PC-9 (cell line): Measurements from ENCODE around the gene CSGALNACT2. TPM values are rescaled to one million over a fixed set of nuclear protein-coding genes. Genes with fewer than 3 reads are reported as not detected.

Experiments used
- BruUV-seq: library from RNA; stranded (reverse); fragments of 400-500 nt; replicated peaks from 2 replicates; lab custom pipeline; 2021; lab: Mats Ljungman, UMichigan
- CTCF ChIA-PET: fragments of 300-600 bp; sonication (Branson Sonifier 250); formaldehyde crosslinking; loops from one replicate; lab custom pipeline; 2022; ENCODE audit warnings: antibody characterized with exemption; lab: Charles Lee
- POLR2A ChIA-PET: fragments of 300-600 bp; sonication (Branson Sonifier 250); formaldehyde crosslinking; loops from one replicate; lab custom pipeline; 2022; ENCODE audit warnings: antibody characterized with exemption; ENCODE audit not compliant: unreplicated experiment; lab: Charles Lee
- DNase-seq, 2 experiments: peaks; one replicate each; pipeline versions ENCODE4 v3.0.0 to v3.0.0-alpha.2; 2015 to 2022; ENCODE audit warnings: mixed read lengths in 1 of 2
- H2AFZ ChIP-seq: fragments of 200-600 bp; sonication (generic); 2 replicates; pipeline ENCODE4 v1.8.1; 2017; ENCODE audit warnings: antibody characterized with exemption
- H3F3A ChIP-seq: fragments of 200-600 bp; sonication (generic); 2 replicates; pipeline ENCODE4 v1.8.1; 2017; ENCODE audit warnings: antibody characterized with exemption, mild to moderate bottlenecking, low read depth; ENCODE audit not compliant: insufficient read depth
- H3K27ac ChIP-seq: fragments of 200-600 bp; sonication (generic); 2 replicates; pipeline ENCODE4 v1.6.1; 2016; ENCODE audit warnings: mixed run types
- H3K27me3 ChIP-seq: fragments of 200-600 bp; sonication (generic); 2 replicates; pipeline ENCODE4 v1.6.1; 2016; ENCODE audit warnings: low read depth, mixed run types; ENCODE audit not compliant: insufficient read depth
- H3K36me3 ChIP-seq: fragments of 200-600 bp; sonication (generic); 2 replicates; pipeline ENCODE4 v1.6.1; 2016; ENCODE audit warnings: low read depth, mixed run types
- H3K4me1 ChIP-seq: fragments of 200-600 bp; sonication (generic); replicated peaks from 2 replicates; pipeline ENCODE4 v1.6.1; 2016; ENCODE audit warnings: mixed run types; ENCODE audit not compliant: insufficient read depth
- H3K4me2 ChIP-seq: fragments of 200-600 bp; sonication (generic); 2 replicates; pipeline ENCODE4 v1.6.1; 2017; ENCODE audit warnings: mixed run types
- H3K4me3 ChIP-seq: fragments of 200-600 bp; sonication (generic); 2 replicates; pipeline ENCODE4 v1.6.1; 2016; ENCODE audit warnings: mixed run types
- H3K79me2 ChIP-seq: fragments of 200-600 bp; sonication (generic); 2 replicates; pipeline ENCODE4 v1.6.1; 2017; ENCODE audit warnings: low read depth, mixed run types
- H3K9me2 ChIP-seq: fragments of 200-600 bp; sonication (generic); 2 replicates; pipeline ENCODE4 v1.8.1; 2017; ENCODE audit warnings: mild to moderate bottlenecking; ENCODE audit not compliant: insufficient read depth
- H3K9me3 ChIP-seq: fragments of 200-600 bp; sonication (generic); 2 replicates; pipeline ENCODE4 v1.8.1; 2016; ENCODE audit warnings: low read depth; ENCODE audit not compliant: insufficient read depth
- H4K20me1 ChIP-seq: fragments of 200-600 bp; sonication (generic); 2 replicates; pipeline ENCODE4 v1.8.1; 2017; ENCODE audit not compliant: insufficient read depth
- CTCF ChIP-seq: fragments of 200-600 bp; sonication (generic); conservative IDR thresholded peaks from 2 replicates; pipeline ENCODE4 v1.6.1; 2017; ENCODE audit warnings: mixed run types, antibody characterized with exemption, mild to moderate bottlenecking, moderate library complexity
- EZH2 ChIP-seq: fragments of 200-600 bp; sonication (generic); IDR thresholded peaks from 2 replicates; pipeline ENCODE4 v1.8.0; 2017; ENCODE audit warnings: antibody characterized with exemption, low read depth
- intact Hi-C: fragments of 100-400 bp; cut with micrococcal nuclease; formaldehyde crosslinking; loops from one replicate; pipeline ENCODE4 v1.10.0; 2022; ENCODE audit not compliant: unreplicated experiment
- total RNA-seq: library from RNA; stranded (reverse); gene quantifications from 2 replicates; pipeline ENCODE4 v1.2.3, GENCODE V29; 2021

The CSGALNACT2 gene
- total RNA-seq, 1 experiment from 2014 or later: 7.2 TPM

GRCh38 chr10:43117777-43118583 is 20.3 kb upstream of the CSGALNACT2 start:
- no peaks in the 10 kb centered on the region for H3K36me3 ChIP-seq
- no peak for DNase-seq
- no peaks in the 10 kb centered on the region for H4K20me1 ChIP-seq
- intact Hi-C loops: no loop called here
- H3K9me3 ChIP-seq: no peaks in the 10 kb centered on the region
- H2AFZ ChIP-seq: no peak overlapping the region
- TF ChIP-seq CTCF: no peak
- no peak for TF ChIP-seq EZH2
- H3K27me3 ChIP-seq: peaks cover 20% of the 10 kb centered on the region
- H3K27ac ChIP-seq: no peak overlapping the region
- no TSS peak for BruUV-seq
- H3K4me3 ChIP-seq: no peak overlapping the region
- no peaks in the 10 kb centered on the region for H3K9me2 ChIP-seq
- no peaks in the 10 kb centered on the region for H3F3A ChIP-seq
- H3K79me2 ChIP-seq: no peaks in the 10 kb centered on the region
- H3K4me1 ChIP-seq: no peaks in the 10 kb centered on the region
- no peak overlapping the region for H3K4me2 ChIP-seq
- POLR2A ChIA-PET: no interaction called here
- CTCF ChIA-PET: no interaction called here

DNA sequence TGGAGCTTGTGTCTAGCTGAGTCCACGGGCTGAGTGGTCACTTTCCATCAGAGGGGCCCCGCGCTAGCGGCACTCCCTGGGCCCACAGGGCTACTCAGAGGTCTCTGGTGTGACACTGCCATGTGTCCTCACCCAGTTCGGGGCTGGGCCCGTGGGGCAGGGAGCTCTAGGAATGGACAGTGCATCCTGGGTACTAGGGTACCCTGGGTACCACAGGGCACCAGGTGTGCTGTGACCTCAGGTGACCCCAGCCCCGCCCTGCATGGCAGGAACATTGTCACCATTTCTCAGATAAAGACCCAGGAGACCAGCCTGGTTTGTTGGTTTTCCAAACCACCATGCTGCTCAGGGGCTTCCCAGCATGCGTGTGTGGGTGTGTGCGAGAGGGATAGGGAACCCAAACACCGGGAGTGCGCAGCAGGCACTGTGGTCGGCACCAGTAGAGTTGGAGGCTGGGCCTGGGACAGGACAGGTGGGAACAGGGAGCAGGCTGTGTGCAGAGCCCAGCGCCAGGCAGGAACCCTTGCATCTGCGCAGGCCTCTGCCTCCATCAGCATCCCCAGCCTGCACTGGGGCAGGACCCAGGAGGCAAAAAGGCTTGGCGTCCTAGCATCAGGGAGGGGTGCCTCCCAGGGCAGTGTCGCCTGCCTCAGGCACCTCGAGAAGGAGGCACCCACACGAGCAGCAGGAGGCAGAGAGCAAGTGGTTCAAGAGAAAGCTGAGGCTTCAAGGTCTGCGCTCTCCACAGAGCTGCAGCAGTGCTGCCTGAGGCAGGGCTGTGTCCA is 19.4 kb upstream of the CSGALNACT2 start:
- CTCF ChIA-PET: no interaction called here
- H3F3A ChIP-seq: no peaks in the 10 kb centered on the region

More for the DNA sequence above, 19.4 kb upstream of the CSGALNACT2 start:
- H3K36me3 ChIP-seq: no peaks in the 10 kb centered on the region
- no peaks in the 10 kb centered on the region for H4K20me1 ChIP-seq
- H3K4me1 ChIP-seq: no peaks in the 10 kb centered on the region
- H3K27me3 ChIP-seq: peaks cover 20% of the 10 kb centered on the region
- no peak overlapping the region for H3K4me3 ChIP-seq
- POLR2A ChIA-PET: no interaction called here
- no peak overlapping the region for H3K27ac ChIP-seq
- no peak overlapping the region for H2AFZ ChIP-seq
- H3K9me3 ChIP-seq: no peaks in the 10 kb centered on the region
- H3K79me2 ChIP-seq: no peaks in the 10 kb centered on the region
- intact Hi-C loops: no loop called here
- BruUV-seq: no TSS peak
- no peak overlapping the region for H3K4me2 ChIP-seq
- H3K9me2 ChIP-seq: no peaks in the 10 kb centered on the region
- TF ChIP-seq CTCF (no peak), EZH2 (no peak)
- no peak for DNase-seq
